T follicular helper cell (primary cell): ENCODE data around the gene CD80.
"Not testable (repeated sequence)": the region's sequence is repeated elsewhere in the genome, so short reads cannot be mapped to it uniquely, and the experiment has no call there.

Source experiments
- DNase-seq: peaks from one replicate; pipeline ENCODE4 v3.0.0-alpha.2; 2020; ENCODE audit warnings: low read depth

Gene CD80

GRCh38 chr3:119582178-119582577, 22.8 kb upstream of the CD80 start:
- no peak for DNase-seq

DNA sequence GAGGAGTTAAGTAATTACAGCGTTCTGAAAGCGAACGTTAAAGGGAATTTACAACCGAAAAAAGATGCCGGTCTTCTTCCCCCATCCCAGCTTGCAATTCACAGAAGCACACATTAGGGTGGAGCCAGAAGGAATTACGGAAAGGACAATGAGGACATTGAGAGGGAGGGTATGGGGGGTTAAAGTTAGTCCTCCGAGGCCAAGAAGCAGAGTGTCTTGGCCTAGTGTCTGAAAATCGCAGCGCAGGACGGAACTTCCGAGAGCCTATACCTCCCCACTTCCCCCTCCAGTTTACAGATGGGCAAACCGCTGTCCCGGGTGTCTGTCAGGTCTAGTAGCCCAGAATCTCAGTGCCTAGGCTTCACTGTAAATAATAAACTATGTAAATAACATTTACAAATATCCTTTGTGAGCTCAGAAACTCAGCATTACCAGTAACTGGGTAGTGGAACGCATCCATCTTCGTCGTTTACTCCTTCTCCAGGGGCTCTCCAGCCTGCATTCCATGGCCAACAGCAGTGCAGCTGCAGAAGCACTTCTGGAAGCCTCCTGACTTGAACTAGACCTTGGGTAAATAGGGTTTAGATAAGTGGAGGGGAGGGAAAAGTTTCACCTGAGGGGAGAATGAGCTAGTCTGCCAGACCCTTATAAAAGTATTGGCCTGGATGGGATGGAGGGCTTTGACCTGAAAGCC, 20.8 kb upstream of the CD80 start:
- DNase-seq, result no peak

DNA sequence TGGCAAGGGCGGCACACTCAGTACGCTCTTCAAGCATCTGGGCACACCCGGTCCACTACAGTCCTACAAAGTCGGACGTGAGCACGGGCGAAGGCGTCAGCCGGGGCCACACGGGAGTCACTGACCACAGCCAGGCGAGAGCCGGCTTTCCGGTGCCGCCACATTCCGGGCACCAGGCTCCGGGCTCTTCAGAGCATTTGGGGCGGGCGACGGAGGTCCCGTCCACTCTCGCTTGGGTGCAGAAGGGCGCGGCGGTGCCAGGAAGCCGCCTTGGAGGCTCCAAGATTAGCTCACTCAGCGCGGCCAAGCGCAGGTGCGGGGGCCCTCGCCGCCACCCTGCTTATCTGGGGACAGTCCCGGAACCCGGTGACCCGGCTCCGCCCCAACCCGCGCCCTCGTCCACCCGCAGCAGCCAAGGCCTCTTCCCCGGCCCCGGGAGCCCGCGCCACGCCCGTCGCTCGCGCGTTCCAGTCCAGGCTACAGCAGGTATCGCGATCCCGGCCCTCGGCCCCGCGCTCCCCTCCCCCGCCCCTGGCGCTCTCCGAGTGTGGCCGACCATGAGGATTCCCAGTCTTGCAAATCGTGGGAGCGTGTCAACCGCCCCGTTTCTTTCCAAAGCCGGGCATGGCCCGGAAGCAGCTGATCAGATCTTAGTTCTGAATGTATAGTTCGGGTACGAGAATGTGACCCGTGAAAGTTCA, 20.1 kb upstream of the CD80 start, which contains the start of gene ADPRH:
Gene ADPRH (plus strand): TSS at position 127 of the 701 bp plus-strand sequence. CDS start 2,678 bp downstream, outside the sequence.
- peak; percentile 3 for DNase-seq

DNA sequence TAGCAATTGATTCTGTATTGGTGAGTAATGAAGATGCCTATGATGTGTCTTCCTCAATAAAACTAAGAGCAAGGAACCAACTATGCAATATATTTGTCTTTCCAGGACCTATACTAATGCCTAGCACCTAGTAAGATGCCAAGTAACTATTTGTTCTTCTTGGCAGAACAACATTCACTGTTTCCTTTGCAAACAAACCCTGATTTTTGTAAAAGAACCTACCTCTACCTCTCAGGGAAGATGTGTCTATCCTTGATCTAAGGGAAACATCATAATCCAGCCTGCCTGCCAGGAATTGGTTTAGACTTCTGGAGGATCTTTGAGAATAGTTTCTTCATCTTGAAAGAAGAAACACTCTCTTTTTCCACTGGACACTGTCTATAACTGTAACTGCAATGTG, 16.1 kb upstream of the CD80 start:
- DNase-seq, result no peak

DNA sequence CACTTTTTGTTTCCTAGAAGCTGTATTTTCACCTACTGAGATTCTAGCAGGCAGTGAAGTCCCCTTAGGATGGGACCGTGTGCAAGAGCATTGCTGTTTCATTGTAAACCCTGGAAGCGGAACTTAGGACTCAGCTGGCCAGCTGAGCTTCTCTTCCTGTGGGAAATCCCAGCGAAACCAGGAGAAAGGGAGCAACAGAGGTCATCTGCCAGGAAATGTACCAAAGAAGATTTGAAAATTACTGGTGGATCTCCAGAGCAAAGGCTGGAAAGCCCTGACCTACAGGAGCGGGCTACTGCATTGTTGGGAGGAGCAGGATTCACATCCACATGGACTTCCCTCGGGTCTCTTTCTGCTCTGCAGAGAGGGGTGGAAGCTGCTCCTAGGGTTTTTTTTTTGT, 12.3 kb upstream of the CD80 start:
- no peak for DNase-seq

DNA sequence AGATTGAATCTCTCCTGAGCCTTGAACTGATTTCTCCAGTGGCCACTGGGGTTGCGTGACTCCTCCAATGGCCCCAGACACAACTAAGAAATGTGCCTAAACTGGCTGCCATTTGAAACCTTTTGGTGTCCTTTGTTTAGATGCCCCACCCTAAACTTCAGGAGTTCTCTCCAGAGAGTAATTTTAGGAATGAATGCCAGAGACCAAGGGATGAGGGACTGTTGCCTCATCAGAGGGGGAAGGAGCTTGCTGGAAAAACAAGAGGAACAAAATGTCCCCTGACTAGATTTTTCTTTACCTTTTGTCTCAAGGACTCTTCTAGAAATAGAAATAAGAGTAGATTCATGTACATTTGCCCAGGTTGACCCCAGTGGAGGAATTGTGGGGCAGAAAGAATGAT, 11.8 kb upstream of the CD80 start:
- DNase-seq, result no peak

- DNase-seq, result no peak
Measured at GRCh38 chr3:119570229-119570628, 10.8 kb upstream of the CD80 start.

DNA sequence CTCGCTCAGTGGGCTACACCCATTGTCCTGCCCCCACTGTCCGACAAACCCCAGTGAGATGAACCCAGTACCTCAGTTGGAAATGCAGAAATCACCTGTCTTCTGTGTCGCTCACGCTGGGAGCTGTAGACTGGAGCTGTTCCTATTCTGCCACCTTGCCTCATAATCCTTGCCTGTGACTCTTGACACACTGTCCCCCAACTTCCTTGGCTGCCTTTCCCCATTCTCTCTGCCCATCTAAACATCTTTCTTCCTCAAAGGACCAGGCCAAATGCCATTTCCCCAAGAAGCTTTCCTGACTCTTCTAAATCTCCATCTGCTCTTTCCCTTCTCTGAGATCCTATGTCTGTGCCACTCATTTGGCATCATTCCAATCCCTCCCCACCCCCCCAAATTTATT, 9.7 kb upstream of the CD80 start:
- no peak for DNase-seq

DNA sequence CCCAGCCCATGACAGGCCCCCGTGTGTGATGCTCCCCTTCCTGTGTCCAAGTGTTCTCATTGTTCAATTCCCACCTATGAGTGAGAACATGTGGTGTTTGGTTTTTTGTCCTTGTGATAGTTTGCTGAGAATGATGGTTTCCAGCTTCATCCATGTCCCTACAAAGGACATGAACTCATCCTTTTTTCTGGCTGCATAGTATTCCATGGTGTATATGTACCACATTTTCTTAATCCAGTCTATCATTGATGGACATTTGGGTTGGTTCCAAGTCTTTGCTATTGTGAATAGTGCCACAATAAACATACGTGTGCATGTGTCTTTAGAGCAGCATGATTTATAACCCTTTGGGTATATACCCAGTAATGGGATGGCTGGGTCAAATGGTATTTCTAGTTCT, 3.9 kb upstream of the CD80 start:
- not testable (repeated sequence) for DNase-seq

DNA sequence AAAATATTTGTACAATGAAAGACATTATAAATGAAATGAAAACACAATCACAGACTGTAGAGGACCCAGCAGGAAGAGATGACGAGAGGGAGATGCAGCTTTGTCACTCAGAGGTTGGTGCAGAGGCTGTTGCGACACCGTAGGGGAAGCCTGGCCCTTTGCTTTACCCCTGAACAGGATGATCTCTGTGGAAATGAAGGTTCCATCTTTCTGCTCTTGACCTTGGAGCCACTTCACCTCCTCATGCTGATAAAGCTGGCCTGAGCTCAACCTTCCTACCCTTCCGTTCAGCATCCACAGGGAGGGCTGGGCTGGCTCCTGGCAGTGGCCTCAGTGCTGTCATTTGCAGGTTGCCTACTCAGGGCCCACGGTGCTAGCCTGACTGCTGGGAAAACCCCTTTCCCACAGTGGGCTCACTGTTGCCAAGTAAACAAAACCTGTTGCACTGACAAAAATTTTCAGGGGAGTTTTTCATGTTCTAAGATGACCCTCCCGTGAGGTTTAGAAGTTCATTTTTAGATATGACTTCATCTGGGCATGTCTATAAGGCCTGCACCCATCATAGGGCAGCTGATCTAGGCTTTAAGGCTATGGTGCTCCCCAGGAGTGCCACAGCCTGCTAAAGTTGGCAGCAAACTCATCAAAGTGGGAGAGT, 3.0 kb upstream of the CD80 start:
- peak; percentile 12 for DNase-seq

- no peak for DNase-seq
Measured at GRCh38 chr3:119560160-119560559, 746 bp upstream of the CD80 start.

DNA sequence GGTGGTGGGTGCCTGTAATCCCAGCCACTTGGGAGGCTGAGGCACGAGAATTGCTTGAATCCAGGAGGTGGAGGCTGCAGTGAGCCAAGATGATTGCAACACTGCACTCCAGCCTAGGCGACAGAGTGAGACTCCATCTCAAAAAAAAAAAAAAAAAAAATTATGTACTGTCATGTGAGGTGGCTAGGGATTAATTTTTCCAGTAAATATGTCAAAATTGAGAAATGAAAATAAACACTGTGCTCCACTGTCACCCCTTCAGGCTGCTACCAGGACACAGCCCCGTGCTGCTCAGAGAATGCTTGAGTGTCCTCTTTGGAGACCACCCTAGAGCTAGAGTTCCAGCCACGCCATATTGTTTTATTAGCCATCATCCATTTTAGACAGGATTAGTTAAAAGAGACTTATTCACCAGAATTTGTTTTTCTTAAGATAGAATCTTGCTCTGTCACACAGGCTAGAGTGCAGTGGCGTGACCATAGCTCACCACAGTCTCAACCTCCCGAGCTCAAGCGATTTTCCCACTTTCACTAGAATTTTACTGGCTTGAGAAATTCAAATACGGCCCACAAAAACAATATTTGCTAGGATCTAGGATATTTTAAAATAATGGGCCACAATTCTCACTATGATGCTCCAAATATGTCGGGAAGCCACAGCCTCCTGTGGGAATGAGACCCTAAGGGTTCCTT, 642 bp downstream of the CD80 start:
- no peak for DNase-seq

DNA sequence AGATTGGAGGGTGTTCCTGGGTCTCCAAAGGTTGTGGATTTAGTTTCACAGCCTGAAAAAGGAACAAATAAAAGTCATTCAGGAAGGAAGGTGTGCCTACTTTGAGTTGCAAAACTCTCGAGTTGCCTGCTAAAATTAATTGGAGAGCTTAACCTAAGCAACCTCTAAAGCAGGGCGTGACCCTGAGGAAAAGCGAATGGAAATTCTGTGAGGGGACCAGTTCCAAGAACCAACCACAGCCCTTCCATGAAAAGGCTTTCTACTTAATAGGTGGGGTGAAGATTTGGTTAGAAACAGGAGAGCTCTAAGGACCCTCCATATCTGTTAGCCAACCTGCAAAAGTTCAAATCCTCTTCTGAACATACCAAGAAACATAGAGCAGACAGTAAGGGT, 1.5 kb downstream of the CD80 start:
- DNase-seq, result no peak

DNA sequence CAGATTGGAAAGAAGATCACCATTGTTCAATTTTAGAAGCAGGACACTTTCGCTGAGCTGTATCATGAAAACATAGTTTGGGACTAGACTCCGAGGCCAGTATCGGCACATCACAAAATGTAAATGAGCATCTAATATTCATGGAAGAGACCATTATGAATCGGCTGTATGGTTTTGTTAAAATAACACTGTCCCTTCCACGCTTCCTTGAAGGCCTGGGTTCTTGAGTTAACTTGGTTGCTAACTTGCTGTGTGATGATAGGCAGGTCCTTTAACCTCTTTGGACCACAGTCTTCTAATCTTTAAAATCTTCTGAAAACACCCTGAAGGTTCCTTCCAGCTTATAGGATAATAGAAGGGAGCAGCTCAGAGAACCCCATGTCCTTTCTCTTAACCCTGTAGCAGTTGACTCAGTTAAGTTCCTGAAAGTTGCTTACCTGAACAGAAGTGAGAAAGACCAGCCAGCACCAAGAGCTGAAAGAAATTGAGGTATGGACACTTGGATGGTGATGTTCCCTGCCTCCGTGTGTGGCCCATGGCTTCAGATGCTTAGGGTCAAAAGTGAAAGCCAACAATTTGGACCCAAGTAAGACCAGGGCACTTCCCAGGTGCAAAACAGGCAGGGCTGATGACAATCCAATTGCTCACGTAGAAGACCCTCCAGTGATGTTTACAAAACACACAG, 2.1 kb downstream of the CD80 start:
- DNase-seq, result no peak

- no peak for DNase-seq
Measured at GRCh38 chr3:119555929-119556328, 3.5 kb downstream of the CD80 start.

DNA sequence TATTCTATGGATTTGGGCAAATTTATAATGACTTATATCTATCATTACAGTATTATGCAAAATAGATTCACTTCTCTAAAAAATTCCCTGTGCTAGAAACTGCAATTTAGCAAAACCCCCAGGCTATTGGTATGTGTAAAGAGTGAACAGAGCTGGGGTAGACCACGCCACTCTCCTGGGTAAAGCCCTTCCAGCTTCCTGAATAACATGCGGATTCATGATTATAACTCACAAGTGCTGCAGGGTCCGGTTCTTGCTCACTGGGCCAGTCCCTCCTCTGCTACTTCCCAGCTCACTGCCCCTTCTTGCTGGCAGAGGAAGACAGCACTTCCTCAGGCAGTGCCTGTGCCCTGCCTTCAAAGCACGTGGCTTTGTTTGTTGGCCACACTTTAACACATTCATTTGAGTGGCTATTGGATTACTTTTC, 4.1 kb downstream of the CD80 start:
- no peak for DNase-seq

- no peak for DNase-seq
Measured at GRCh38 chr3:119553823-119554415, 5.5 kb downstream of the CD80 start.

DNA sequence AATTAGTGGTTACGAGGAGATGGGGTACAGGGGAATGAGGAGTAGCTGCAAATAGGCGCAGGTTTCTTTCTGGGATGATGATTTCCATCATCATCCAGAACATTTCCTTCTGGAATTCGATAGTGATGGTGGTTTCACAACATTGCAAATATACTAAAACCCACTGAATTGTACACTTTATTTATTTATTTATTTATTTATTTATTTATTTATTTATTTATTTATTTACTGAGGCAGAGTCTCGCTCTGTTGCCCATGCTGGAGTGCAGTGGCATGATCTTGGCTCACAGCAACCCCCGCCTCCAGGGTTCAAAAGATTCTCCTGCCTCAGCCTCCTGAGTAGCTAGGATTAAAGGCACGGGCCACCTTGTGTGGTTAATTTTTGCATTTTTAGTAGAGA, 6.5 kb downstream of the CD80 start:
- not testable (repeated sequence) for DNase-seq

GRCh38 chr3:119551598-119551997, 7.8 kb downstream of the CD80 start:
- no peak for DNase-seq

DNA sequence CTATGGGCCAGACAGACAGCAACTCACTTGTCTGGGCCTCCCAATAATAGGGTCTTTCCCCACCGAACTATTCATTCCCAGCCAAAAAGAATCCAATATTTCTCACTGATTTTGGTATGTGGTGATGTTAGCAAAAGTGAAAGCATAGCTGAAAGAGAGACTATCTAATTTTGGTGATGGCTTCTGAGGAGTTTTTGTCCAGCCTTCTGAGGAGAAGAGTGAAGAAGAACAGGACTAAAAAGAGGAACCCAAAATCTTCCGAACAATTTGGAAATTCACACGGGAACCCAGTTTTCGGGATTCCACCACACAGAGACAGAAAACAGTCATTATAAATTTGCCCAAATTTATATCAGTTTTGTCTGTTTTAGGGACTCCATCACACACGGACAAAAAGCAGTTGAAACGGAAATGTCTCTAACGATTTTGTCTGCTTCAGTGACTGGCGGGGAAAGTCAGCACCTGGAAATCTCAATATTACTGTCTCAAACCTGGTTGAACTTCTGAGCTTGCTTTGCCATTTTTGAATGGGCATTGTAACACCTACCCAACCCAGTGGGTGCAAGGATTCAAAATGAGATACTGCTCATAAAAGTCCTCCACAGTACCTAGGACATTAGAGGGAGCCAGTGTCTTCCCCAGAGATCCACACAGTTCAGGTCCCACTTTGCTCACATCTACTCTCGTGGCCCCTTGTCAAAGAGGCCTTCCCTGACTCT, 9.1 kb downstream of the CD80 start:
- no peak for DNase-seq

- DNase-seq, result no peak
Measured at GRCh38 chr3:119548341-119548740, 11.1 kb downstream of the CD80 start.
